Measurements from ENCODE around the gene CNKSR3.

Gene CNKSR3

GRCh38 chr6:154487367-154488247 lies 22.9 kb downstream of the CNKSR3 start:
- Histone ChIP-seq H3K4me1 (peaks cover 0 to 79% (median 32%) of the 10 kb centered on the region in 4 donors), H3K27ac (peak overlapping the region; percentile 57 to 68)
- no peak for TF ChIP-seq CTCF (IDR thresholded peaks at IDR 0.05)

GRCh38 chr6:154485815-154486214 lies 24.7 kb downstream of the CNKSR3 start:
- intact Hi-C loops (cut with DNase I; ENCODE audit: low total_unique reads): no loop called here
- H3K27ac ChIP-seq: peak overlapping the region in 1 of 2 donors; percentile 20

More at GRCh38 chr6:154487367-154488247, 22.9 kb downstream of the CNKSR3 start:
- intact Hi-C loops (cut with DNase I; ENCODE audit: low total_unique reads): no loop called here
- Histone ChIP-seq H3K9me3 (no peaks in the 10 kb centered on the region), H3K27me3 (no peaks in the 10 kb centered on the region), H3K4me3 (no peak overlapping the region), H3K36me3 (no peaks in the 10 kb centered on the region)
- DNase-seq: no peak

DNA sequence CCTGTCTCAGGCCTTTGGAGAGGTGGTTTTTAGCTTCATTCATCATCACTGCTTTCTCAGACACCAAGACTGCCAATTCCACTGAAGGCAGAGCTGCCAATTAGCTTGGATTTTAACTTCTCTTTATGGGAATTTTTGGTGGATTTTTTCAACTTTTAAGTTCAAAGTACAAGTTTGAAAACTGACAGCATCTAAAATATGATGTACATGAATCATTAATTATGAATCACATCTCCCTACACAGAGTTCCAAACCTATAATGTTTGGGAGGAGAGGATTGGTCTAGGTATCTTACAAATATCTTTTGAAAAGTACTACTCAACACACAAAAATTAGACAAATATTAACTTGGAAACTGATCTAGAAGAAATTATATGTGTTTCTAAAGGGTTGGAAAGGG lies 25.5 kb downstream of the CNKSR3 start:
- peaks cover 0 to 93% (median 32%) of the 10 kb centered on the region in 4 donors for H3K4me1 ChIP-seq
- no peaks in the 10 kb centered on the region for H3K9me3 ChIP-seq
- intact Hi-C loops (cut with DNase I; ENCODE audit: low total_unique reads): no loop called here
- no peak overlapping the region for H3K4me3 ChIP-seq
- no peaks in the 10 kb centered on the region for H3K36me3 ChIP-seq
- DNase-seq: no peak
- H3K27me3 ChIP-seq: no peaks in the 10 kb centered on the region
- H3K27ac ChIP-seq: peak overlapping the region in 1 of 2 donors; percentile 20
- no peak for TF ChIP-seq CTCF (IDR thresholded peaks at IDR 0.05)

More at GRCh38 chr6:154485815-154486214, 24.7 kb downstream of the CNKSR3 start:
- H3K9me3 ChIP-seq: no peaks in the 10 kb centered on the region
- peaks cover 0 to 84% (median 30%) of the 10 kb centered on the region in 4 donors for H3K4me1 ChIP-seq
- no peak for TF ChIP-seq CTCF (IDR thresholded peaks at IDR 0.05)
- no peak overlapping the region for H3K4me3 ChIP-seq
- no peaks in the 10 kb centered on the region for H3K36me3 ChIP-seq
- H3K27me3 ChIP-seq: no peaks in the 10 kb centered on the region
- no peak for DNase-seq

- TF ChIP-seq CTCF (IDR thresholded peaks at IDR 0.05): no peak
- Histone ChIP-seq H3K36me3 (no peaks in the 10 kb centered on the region), H3K9me3 (no peaks in the 10 kb centered on the region), H3K27me3 (no peaks in the 10 kb centered on the region), H3K4me3 (no peak overlapping the region), H3K27ac (peak overlapping the region; percentile 19 to 48), H3K4me1 (peaks cover 0 to 98% (median 28%) of the 10 kb centered on the region in 4 donors)
- intact Hi-C loops (cut with DNase I; ENCODE audit: low total_unique reads): no loop called here
- no peak for DNase-seq
These were observed 27.6 kb downstream of the CNKSR3 start for GRCh38 chr6:154482858-154483257.

DNA sequence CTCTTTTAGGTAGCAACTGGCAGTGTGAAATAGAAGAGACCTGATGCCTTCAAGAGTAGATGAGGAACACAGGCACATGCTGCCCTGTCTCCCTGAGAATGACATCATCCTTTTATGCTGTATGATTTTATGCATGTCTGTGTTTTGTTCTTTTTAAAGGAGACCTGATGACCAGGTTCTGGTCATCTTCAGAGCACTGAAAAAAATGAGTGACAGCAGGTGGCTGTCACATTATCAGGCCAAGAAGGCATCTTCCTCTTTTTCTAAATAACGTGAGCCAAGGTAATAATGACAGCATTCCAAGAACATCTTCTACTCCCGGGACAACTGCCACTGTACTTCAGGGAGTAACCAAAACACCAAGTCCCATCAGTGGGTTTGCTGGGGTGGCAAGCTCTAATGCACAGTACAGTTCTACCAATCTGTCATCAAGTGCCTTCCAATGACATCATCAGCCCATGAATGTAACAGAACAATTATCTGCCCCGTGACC lies 28.9 kb downstream of the CNKSR3 start:
- H3K27ac ChIP-seq: peak overlapping the region; percentile 41 to 48
- H3K9me3 ChIP-seq: no peaks in the 10 kb centered on the region
- peaks cover 0 to 96% (median 27%) of the 10 kb centered on the region in 4 donors for H3K4me1 ChIP-seq

More for the DNA sequence above, 28.9 kb downstream of the CNKSR3 start:
- intact Hi-C loops (cut with DNase I; ENCODE audit: low total_unique reads): no loop called here
- H3K36me3 ChIP-seq: no peaks in the 10 kb centered on the region
- TF ChIP-seq CTCF (IDR thresholded peaks at IDR 0.05): no peak
- H3K4me3 ChIP-seq: no peak overlapping the region
- DNase-seq: no peak
- no peaks in the 10 kb centered on the region for H3K27me3 ChIP-seq

Measured in tibial artery (tissue), 4 donors.